ENCODE measurements around the gene RGS3.

- TF ChIP-seq CTCF (IDR thresholded peaks at IDR 0.05), result no peak
- TF ChIP-seq POLR2A (IDR thresholded peaks at IDR 0.05), result no peak
Measured at GRCh38 chr9:113542741-113543140, 79.2 kb downstream of the RGS3 start.
